ENCODE results near the gene TEX48.

- TF ChIP-seq EZH2 (IDR thresholded peaks at IDR 0.05) (no peak), CTCF (IDR thresholded peaks at IDR 0.05) (no peak), EZH2phosphoT487 (IDR thresholded peaks at IDR 0.05) (no peak)
Measured at GRCh38 chr9:114631166-114631565, 50.8 kb downstream of the TEX48 start.
